Liver (tissue), 3 donors: ENCODE results near the gene CAPN2.

Experiments
- CTCF ChIP-seq: fragments of 150-350 bp; IDR thresholded peaks from 2 replicates; pipeline ENCODE4 v1.5.1; 2017; ENCODE audit warnings: improper control_type of control experiment, low read depth, low read length; ENCODE audit not compliant: missing input control
- EGR1 ChIP-seq, 2 donors: IDR thresholded peaks; 2 replicates each; pipeline ENCODE4 v1.6.1; 2016 to 2018; ENCODE audit warnings: antibody characterized with exemption in 2 of 2, low read depth in 2 of 2
- GABPA ChIP-seq, 2 donors: IDR thresholded peaks in 1 of 2; conservative IDR thresholded peaks in 1 of 2; 2 replicates each; pipeline ENCODE4 v1.6.1; 2016; ENCODE audit warnings: antibody characterized with exemption in 2 of 2, mild to moderate bottlenecking in 1 of 2, moderate library complexity in 1 of 2
- JUND ChIP-seq, 2 donors: IDR thresholded peaks; 2 replicates each; pipeline ENCODE4 v1.6.1; 2016; ENCODE audit warnings: antibody characterized with exemption in 2 of 2
- RAD21 ChIP-seq, 2 donors: IDR thresholded peaks; 2 replicates each; pipeline ENCODE4 v1.6.1; 2016; ENCODE audit warnings: antibody characterized with exemption in 2 of 2, mild to moderate bottlenecking in 2 of 2
- REST ChIP-seq: IDR thresholded peaks from 2 replicates; pipeline ENCODE4 v1.6.1; 2016; ENCODE audit warnings: antibody characterized with exemption, mild to moderate bottlenecking
- RXRA ChIP-seq, 2 donors: IDR thresholded peaks; 2 replicates each; pipeline ENCODE4 v1.6.1; 2017 to 2018; ENCODE audit warnings: antibody characterized with exemption in 2 of 2, mild to moderate bottlenecking in 1 of 2
- SP1 ChIP-seq: IDR thresholded peaks from 2 replicates; pipeline ENCODE4 v1.6.1; 2018; ENCODE audit warnings: antibody characterized with exemption, mild to moderate bottlenecking
- YY1 ChIP-seq: IDR thresholded peaks from 2 replicates; pipeline ENCODE4 v1.6.1; 2016; ENCODE audit warnings: antibody characterized with exemption, mild to moderate bottlenecking
- donor health status: healthy.
- donor health status: healthy.

DNA sequence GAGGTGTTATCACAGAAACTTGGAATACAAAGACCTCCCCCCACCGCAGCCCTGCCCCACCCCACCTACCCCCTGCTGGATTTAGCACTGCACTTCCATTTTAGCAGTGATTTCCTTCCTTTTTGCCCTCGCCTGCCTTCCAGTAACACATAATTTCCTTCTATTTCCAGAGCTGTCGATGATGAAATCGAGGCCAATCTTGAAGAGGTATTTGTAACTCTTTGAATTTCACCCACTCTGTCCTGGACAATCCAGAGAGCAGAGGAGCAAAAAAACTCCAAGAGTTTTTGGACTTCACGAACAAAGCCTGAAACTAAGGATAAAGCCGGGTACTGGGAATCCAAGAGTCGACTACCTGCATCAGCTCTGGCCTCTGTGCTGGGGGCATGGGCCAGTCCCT, 49.1 kb downstream of the CAPN2 start:
- no peak for TF ChIP-seq CTCF
- no peak for TF ChIP-seq REST
- no peak for TF ChIP-seq SP1
- no peak for TF ChIP-seq EGR1 (IDR thresholded peaks at IDR 0.05; ENCODE audit: low read depth in 2 of 2)
- TF ChIP-seq RAD21 (IDR thresholded peaks at IDR 0.05) = no peak
- no peak for TF ChIP-seq YY1
- TF ChIP-seq RXRA (IDR thresholded peaks at IDR 0.05) = no peak
- no peak for TF ChIP-seq JUND (IDR thresholded peaks at IDR 0.05)
- TF ChIP-seq GABPA (IDR thresholded peaks at IDR 0.05 in 1 of 2, conservative IDR thresholded peaks at IDR 0.05 in 1 of 2) = no peak
